ENCODE data around the gene ANKRD55. TPM values are rescaled to one million over a fixed set of nuclear protein-coding genes. Genes with fewer than 3 reads are reported as not detected.

Gene ANKRD55
- total and polyA plus RNA-seq, 9 of the 15 experiments (the other 6 are each of a cell fraction or from before 2014, with no cell fraction given), result 3.4 to 10.6 (median 6.5) TPM

GRCh38 chr5:56257010-56257409 lies 23.9 kb upstream of the ANKRD55 start (continued):
- TF ChIP-seq C11orf30 (IDR thresholded peaks at IDR 0.05; ENCODE audit: low read depth) (no peak), FOSL1 (tag; conservative IDR thresholded peaks at IDR 0.05) (no peak), RBM15 (IDR thresholded peaks at IDR 0.05; ENCODE audit: insufficient read depth, low read length) (no peak), MEF2D (tag; conservative IDR thresholded peaks at IDR 0.05; ENCODE audit: low read depth) (no peak), ZNF280A (IDR thresholded peaks at IDR 0.05; ENCODE audit: low read depth, partially characterized antibody) (peak; percentile 34), TRIM25 (IDR thresholded peaks at IDR 0.05; ENCODE audit: borderline replicate concordance) (peak; percentile 85; the same call in 1 of the 2 replicates), ZNF395 (CRISPR knock-in tag; IDR thresholded peaks at IDR 0.05) (no peak), ZBTB2 (IDR thresholded peaks at IDR 0.05) (peak; percentile 66; the same call in 1 of the 2 replicates), E2F3 (CRISPR knock-in tag; IDR thresholded peaks at IDR 0.05) (no peak), HDAC1 (IDR thresholded peaks at IDR 0.05) (peak in 1 of 2 experiments; percentile 57; a peak in 1 of 4 replicates), MIER1 (IDR thresholded peaks at IDR 0.05; ENCODE audit: low read depth) (peak; percentile 37; the same call in 1 of the 2 replicates), MBD2 (IDR thresholded peaks at IDR 0.05; ENCODE audit: borderline replicate concordance, low read depth) (no peak), ASH1L (IDR thresholded peaks at IDR 0.05; ENCODE audit: borderline replicate concordance, low read depth, partially characterized antibody) (peak; percentile 18), MTA2 (IDR thresholded peaks at IDR 0.05; ENCODE audit: low read depth) (peak; percentile 28; the same call in 1 of the 2 replicates), ZNF511 (CRISPR knock-in tag; IDR thresholded peaks at IDR 0.05) (no peak), DNMT1 (IDR thresholded peaks at IDR 0.05) (0 out of 2 replicates have a peak, but pooled peaks have one; percentile 59), SMARCE1 (IDR thresholded peaks at IDR 0.05) (peak; percentile 37; the same call in 1 of the 2 replicates), SMARCB1 (IDR thresholded peaks at IDR 0.05; ENCODE audit: insufficient read length, low read depth) (no peak)

All from K562 (cell line).